Prostate gland (tissue), 2 donors: ENCODE data around the gene SCARB1.

ENCODE experiments used
- POLR2A ChIP-seq: fragments of 450-650 bp; IDR thresholded peaks from one replicate; pipeline ENCODE4 v1.6.1; 2016; ENCODE audit warnings: antibody characterized with exemption, mild to moderate bottlenecking
- POLR2AphosphoS5 ChIP-seq: sonication (generic); formaldehyde crosslinking; IDR thresholded peaks from one replicate; pipeline ENCODE4 v1.6.1; 2017; ENCODE audit warnings: antibody characterized with exemption
- TF ChIP-seq, protein P1 (sequence below), 4 experiments: fragments of 200-600 bp in 2 of 4; fragments of 450-650 bp in 2 of 4; sonication (generic) in 2 of 4; IDR thresholded peaks; 1 replicate in 3 of 4; 2 replicates in 1 of 4; pipeline ENCODE4 v1.5.1; 2016 to 2019; ENCODE audit warnings: antibody characterized with exemption in 4 of 4, mild to moderate bottlenecking in 2 of 4, moderate library complexity in 2 of 4

- TF ChIP-seq, protein P1, sequence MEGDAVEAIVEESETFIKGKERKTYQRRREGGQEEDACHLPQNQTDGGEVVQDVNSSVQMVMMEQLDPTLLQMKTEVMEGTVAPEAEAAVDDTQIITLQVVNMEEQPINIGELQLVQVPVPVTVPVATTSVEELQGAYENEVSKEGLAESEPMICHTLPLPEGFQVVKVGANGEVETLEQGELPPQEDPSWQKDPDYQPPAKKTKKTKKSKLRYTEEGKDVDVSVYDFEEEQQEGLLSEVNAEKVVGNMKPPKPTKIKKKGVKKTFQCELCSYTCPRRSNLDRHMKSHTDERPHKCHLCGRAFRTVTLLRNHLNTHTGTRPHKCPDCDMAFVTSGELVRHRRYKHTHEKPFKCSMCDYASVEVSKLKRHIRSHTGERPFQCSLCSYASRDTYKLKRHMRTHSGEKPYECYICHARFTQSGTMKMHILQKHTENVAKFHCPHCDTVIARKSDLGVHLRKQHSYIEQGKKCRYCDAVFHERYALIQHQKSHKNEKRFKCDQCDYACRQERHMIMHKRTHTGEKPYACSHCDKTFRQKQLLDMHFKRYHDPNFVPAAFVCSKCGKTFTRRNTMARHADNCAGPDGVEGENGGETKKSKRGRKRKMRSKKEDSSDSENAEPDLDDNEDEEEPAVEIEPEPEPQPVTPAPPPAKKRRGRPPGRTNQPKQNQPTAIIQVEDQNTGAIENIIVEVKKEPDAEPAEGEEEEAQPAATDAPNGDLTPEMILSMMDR (IDR thresholded peaks at IDR 0.05): no peak
- TF ChIP-seq POLR2A (no peak), POLR2AphosphoS5 (no peak)
Observed at GRCh38 chr12:124878795-124879516, 15.3 kb upstream of the SCARB1 start.
